Lower lobe of right lung (tissue), 2 donors: ENCODE results near the gene MED25. TPM values are rescaled to one million over a fixed set of nuclear protein-coding genes. Genes with fewer than 3 reads are reported as not detected.
A peak's percentile ranks its signal among the peaks of the same experiment; 100 is the strongest.

ENCODE experiments used
- ATAC-seq, 2 donors: fragments of 200-7000 bp; cut with Tn5 transposase; one replicate each; pipeline ENCODE4 v1.9.1; 2020 to 2022; ENCODE audit warnings: mild to moderate bottlenecking in 2 of 2, moderate library complexity in 2 of 2
- DNase-seq: peaks from one replicate; pipeline ENCODE4 v3.0.0-alpha.2; 2020
- H3K27ac ChIP-seq: fragments of 200-600 bp; one replicate; pipeline ENCODE4 v1.8.0; 2022
- H3K27me3 ChIP-seq: fragments of 200-600 bp; one replicate; pipeline ENCODE4 v1.8.0; 2022; ENCODE audit warnings: low read depth
- H3K36me3 ChIP-seq: fragments of 200-600 bp; one replicate; pipeline ENCODE4 v1.8.0; 2022; ENCODE audit warnings: mild to moderate bottlenecking
- H3K4me1 ChIP-seq: fragments of 200-600 bp; one replicate; pipeline ENCODE4 v1.8.0; 2022
- H3K4me3 ChIP-seq: fragments of 200-600 bp; one replicate; pipeline ENCODE4 v1.8.0; 2022; ENCODE audit warnings: mild to moderate bottlenecking
- H3K9me3 ChIP-seq: fragments of 200-600 bp; one replicate; pipeline ENCODE4 v1.8.0; 2022
- intact Hi-C: fragments of 100-400 bp; cut with DNase I; formaldehyde crosslinking; loops from one replicate; pipeline ENCODE4 v1.11.0; 2022
- long read RNA-seq: library from polyadenylated mRNA; unstranded; transcript quantifications from one replicate; pipeline ENCODE4 v2.0.0, GENCODE V29; 2021
- total RNA-seq: library from RNA; stranded (reverse); fragmentation: NEBNext Ultra II Directional; extraction: Animal tissue kit (Norgen Biotek cat#: 25700); gene quantifications from one replicate; pipeline ENCODE4 v1.2.1, GENCODE V29; 2021
- TF ChIP-seq, protein P1 (sequence below): fragments of 200-600 bp; IDR thresholded peaks from one replicate; pipeline ENCODE4 v1.8.0; 2022; ENCODE audit warnings: antibody characterized with exemption, mild to moderate bottlenecking
- donor health status: DM: no; HTN: yes; CAD: no; lungs with severe emphysema.

MED25 gene
- 65.8 TPM for total RNA-seq
- long read RNA-seq, transcript MED25-201 (18 exons, 2,332 nt) = major isoform, 7 of 49 reads
- long read RNA-seq, partial matches to known transcripts = 28 of 49 reads
- long read RNA-seq, other reads (novel, unspliced or antisense) = 9 of 49 reads

DNA sequence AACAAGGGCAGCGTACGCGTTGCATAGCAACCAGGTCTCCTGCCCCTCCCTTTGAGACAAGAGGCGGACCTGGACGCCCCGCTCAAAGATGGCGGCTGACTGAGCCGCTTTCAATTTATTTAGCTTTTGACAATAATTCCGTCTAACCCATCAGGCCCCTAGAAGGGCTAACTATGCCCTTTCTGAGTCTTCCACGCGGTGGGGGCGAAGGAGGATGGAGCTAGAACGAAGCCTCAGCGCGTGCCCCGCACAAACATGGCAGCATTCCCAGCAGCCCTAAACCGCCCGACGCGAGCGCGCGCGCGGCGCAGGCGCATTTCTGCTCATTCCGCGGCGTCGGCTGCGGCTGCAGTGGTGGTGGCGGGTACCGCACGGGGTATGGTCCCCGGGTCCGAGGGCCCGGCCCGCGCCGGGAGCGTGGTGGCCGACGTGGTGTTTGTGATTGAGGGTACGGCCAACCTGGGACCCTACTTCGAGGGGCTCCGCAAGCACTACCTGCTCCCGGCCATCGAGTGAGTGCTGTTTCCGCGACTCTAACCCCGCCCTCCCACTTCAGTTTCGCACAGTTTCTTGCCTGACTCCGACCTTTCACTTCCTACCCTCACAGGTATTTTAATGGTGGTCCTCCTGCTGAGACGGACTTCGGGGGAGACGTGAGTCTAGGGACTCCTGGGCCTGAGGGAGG lies at the start of gene MED25:
Gene MED25 (plus strand): TSS at position 326 of the 685 bp plus-strand sequence. CDS start 53 bp downstream, at position 379.
- Histone ChIP-seq H3K9me3 (no peaks in the 10 kb centered on the region), H3K27ac (peak within 1 kb of the TSS; percentile 96), H3K4me1 (peaks cover 20% of the 10 kb centered on the region), H3K4me3 (peak within 1 kb of the TSS; percentile 72), H3K36me3 (peaks cover 10% of the 10 kb centered on the region), H3K27me3 (no peaks in the 10 kb centered on the region)
- ATAC-seq = peak; percentile 87 to 90
- DNase-seq = peak; percentile 91
- intact Hi-C loops = no loop called here
- TF ChIP-seq, protein P1, sequence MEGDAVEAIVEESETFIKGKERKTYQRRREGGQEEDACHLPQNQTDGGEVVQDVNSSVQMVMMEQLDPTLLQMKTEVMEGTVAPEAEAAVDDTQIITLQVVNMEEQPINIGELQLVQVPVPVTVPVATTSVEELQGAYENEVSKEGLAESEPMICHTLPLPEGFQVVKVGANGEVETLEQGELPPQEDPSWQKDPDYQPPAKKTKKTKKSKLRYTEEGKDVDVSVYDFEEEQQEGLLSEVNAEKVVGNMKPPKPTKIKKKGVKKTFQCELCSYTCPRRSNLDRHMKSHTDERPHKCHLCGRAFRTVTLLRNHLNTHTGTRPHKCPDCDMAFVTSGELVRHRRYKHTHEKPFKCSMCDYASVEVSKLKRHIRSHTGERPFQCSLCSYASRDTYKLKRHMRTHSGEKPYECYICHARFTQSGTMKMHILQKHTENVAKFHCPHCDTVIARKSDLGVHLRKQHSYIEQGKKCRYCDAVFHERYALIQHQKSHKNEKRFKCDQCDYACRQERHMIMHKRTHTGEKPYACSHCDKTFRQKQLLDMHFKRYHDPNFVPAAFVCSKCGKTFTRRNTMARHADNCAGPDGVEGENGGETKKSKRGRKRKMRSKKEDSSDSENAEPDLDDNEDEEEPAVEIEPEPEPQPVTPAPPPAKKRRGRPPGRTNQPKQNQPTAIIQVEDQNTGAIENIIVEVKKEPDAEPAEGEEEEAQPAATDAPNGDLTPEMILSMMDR = peak; percentile 42

DNA sequence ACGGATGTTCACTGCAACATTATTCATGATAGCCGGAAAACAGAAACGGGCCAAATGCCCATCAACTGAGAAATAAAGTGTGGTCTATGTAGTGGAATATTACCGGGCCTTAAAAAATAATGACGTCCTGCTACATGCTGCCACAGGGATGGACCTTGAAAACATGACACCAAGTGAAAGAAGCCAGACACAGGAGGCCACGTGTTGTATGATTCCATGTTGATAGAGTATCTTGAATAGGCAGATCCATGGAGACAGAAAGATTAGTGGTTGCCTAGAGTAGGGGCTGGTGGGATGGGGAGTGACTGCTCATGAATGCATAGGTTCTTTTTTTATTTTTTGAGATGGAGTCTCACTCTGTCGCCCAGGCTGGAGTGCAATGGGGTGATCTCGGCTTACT lies 47.6 kb upstream of the MED25 start:
- Histone ChIP-seq H3K27ac (no peak overlapping the region), H3K27me3 (no peaks in the 10 kb centered on the region), H3K9me3 (no peaks in the 10 kb centered on the region), H3K4me1 (peaks cover 22% of the 10 kb centered on the region), H3K36me3 (peaks cover 24% of the 10 kb centered on the region), H3K4me3 (no peak overlapping the region)
- TF ChIP-seq, protein P1 = no peak
- intact Hi-C loops = no loop called here
- no peak for DNase-seq
- ATAC-seq = no peak

DNA sequence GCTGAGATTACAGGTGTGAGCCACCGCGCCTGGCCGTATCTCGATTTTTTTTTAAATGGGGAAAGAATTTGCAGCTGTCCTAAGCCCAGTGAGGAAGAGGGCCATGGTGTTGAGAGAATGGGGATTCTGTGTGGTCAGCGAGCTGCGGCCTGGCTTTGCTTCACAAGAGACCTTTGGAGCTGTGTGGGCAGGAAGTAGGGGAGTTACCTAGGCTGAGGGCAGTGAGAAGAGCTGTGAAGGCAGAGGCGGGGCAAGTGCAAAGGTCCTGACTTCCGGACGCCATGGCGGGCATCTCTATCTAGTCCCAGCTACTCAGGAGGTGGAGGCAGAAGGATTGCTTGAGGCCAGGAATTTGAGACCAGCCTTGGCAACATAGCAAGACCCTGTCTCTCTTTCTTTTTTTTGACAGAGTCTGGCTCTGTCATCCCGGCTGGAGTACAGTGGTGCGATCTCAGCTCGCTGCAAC lies 46.4 kb upstream of the MED25 start:
- peaks cover 28% of the 10 kb centered on the region for H3K36me3 ChIP-seq
- intact Hi-C loops = no loop called here
- peaks cover 17% of the 10 kb centered on the region for H3K4me1 ChIP-seq
- H3K4me3 ChIP-seq = no peak overlapping the region
- H3K27ac ChIP-seq = no peak overlapping the region
- no peaks in the 10 kb centered on the region for H3K9me3 ChIP-seq
- no peak for ATAC-seq
- no peak for DNase-seq
- H3K27me3 ChIP-seq = no peaks in the 10 kb centered on the region
- TF ChIP-seq, protein P1 = no peak

DNA sequence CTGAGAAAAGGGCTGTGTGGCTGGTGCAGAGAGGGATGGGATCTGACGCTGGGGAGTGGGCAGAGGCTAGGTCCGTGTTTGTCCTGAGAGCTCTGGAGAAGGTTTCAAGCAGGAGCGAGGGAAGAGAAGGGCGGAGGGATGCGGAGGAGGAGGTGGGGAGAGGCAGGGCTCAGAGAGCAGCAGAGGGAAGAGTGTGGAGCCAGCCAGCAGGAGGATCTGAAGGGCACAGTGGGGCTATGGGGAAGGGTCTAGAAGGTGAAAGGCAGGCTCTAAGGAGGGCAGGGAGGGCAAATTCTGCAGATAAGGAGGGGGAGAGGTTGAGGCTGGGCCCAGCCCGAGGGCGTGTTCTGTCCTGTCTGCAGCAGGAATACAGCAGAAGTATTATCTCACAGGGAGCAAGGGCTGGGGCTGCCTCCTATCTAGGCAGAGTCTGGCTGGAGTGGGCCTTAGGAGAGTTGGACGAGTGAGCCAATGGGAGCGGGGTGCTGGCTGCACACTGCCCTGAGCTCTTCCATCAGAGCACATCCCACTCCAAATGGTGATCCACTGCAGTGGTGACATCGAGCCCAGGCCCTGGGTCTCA lies 45.1 kb upstream of the MED25 start:
- H3K4me3 ChIP-seq = no peak overlapping the region
- H3K27ac ChIP-seq = no peak overlapping the region
- no peaks in the 10 kb centered on the region for H3K27me3 ChIP-seq
- H3K4me1 ChIP-seq = peaks cover 11% of the 10 kb centered on the region
- ATAC-seq = no peak
- DNase-seq = no peak
- H3K36me3 ChIP-seq = peaks cover 28% of the 10 kb centered on the region
- intact Hi-C loops = no loop called here
- TF ChIP-seq, protein P1 = no peak
- H3K9me3 ChIP-seq = no peaks in the 10 kb centered on the region

DNA sequence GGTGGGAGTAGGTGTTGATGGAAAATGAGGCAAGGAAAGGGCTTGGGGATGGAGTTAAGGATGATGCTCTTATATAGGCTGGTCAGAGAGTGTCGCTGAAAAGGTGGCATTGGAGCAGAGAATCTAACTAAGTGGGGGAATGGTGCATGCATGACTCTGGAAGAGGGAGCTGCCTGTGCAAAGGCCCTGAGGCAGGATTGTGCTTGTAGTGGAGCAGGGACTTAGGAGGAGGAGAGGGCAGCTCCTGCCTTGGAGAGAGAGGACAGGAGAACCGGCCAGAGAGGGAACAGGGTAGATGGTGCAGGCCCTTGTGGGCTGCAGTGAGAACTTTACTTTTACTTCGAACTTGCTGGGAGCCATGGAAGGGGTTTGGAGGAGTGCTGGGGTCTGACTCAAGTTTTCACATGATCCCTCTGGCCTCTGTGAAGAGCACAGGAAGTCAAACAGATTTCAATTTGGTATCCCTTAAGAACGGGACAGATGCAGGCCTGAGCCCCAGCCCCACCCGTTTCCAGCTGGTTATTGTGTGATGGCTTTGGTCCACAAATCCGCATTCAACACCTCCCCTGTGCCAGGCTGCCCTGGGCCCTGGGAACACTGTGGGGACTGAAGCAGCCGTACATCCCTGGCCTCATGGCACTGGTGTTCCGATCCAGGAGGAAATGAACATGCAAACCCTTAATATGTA lies 44.3 kb upstream of the MED25 start:
- Histone ChIP-seq H3K9me3 (no peaks in the 10 kb centered on the region), H3K4me1 (peaks cover 2% of the 10 kb centered on the region), H3K27me3 (no peaks in the 10 kb centered on the region), H3K36me3 (peaks cover 28% of the 10 kb centered on the region), H3K27ac (no peak overlapping the region), H3K4me3 (no peak overlapping the region)
- ATAC-seq (no peak), DNase-seq (no peak)
- TF ChIP-seq, protein P1 = no peak
- intact Hi-C loops = no loop called here
